ENCODE data around the gene PSEN1.

Gene PSEN1

GRCh38 chr14:73240816-73241480 is 104.6 kb downstream of the PSEN1 start:
- no peak for DNase-seq (ENCODE audit: low spot score)

- no peak for DNase-seq (ENCODE audit: low spot score)
Measured at GRCh38 chr14:73241481-73242165, 105.3 kb downstream of the PSEN1 start.

GRCh38 chr14:73242357-73242901 is 106.1 kb downstream of the PSEN1 start:
- DNase-seq (ENCODE audit: low spot score), result no peak

GRCh38 chr14:73243341-73243740 is 107.0 kb downstream of the PSEN1 start:
- DNase-seq (ENCODE audit: low spot score), result no peak

- DNase-seq (ENCODE audit: low spot score), result no peak
Measured at GRCh38 chr14:73243748-73244147, 107.4 kb downstream of the PSEN1 start.

DNA sequence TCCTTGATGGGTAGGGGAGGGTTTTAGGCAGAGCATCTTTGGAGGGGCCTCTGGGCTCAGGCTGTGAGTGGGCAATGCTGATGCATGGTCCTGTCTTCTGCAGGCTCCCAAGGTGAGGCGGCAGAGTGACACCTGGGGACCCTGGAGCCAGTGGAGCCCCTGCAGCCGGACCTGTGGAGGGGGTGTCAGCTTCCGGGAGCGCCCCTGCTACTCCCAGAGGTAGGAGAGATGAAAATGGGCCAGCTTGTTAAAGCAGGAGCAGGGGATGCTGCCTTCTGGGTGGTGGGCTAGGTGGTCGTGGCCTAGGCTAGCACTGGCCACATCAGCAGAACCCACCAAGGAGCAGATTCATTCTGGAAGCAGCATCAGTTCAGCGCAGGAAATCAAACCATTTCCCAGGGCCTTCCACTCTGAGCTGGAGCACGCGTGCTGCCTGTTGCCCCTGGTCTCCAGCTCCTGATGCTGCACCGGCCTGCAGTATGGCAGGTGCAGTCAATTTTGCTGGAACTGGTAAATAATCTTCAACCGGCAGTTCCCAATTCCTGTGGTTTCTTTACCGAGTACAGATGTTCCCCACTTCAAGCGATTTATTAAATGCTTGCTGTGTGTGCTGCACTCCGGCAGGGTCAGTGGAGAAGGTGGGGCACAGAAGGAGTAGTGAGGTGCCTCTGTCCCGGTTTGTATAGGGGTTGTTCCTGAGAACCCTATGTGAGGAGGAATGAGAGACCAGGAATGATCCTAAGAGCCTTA is 108.4 kb downstream of the PSEN1 start:
- no peak for DNase-seq (ENCODE audit: low spot score)

DNA sequence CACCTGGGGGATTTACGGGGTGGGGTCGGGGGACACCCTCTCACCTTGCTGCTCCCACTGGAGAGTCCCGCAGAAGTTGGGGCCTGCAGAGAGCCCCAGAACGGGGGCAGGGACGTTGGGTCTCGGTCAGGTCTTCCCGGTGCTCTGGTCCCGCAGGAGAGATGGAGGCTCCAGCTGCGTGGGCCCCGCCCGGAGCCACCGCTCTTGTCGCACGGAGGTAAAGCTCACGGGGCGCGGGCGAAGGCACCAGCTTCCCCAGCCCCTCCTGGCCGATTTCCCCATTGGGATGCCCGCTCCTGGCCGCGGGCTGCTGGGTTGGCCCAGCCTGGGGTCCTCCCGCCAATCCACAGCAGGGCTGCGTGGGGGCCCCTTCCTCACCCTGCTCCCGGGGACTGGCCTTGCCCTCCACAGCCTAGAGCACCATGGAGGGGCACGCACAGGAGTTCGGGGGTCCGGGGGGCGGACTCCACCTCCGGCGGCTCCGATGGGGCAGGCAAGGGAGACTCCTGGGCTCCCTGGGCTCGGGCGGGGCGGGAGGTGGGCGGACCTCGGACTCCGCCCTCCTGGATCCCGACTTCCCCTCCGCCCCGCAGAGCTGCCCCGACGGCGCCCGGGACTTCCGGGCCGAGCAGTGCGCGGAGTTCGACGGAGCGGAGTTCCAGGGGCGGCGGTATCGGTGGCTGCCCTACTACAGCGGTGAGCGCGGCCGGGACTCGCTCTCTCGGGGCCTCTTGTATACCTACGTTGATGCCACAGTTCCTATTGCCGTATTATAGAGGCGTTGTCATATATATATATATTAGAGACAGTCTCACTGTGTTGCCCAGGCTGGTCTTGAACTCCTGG is 109.4 kb downstream of the PSEN1 start:
- DNase-seq (ENCODE audit: low spot score), result peak; percentile 21

DNA sequence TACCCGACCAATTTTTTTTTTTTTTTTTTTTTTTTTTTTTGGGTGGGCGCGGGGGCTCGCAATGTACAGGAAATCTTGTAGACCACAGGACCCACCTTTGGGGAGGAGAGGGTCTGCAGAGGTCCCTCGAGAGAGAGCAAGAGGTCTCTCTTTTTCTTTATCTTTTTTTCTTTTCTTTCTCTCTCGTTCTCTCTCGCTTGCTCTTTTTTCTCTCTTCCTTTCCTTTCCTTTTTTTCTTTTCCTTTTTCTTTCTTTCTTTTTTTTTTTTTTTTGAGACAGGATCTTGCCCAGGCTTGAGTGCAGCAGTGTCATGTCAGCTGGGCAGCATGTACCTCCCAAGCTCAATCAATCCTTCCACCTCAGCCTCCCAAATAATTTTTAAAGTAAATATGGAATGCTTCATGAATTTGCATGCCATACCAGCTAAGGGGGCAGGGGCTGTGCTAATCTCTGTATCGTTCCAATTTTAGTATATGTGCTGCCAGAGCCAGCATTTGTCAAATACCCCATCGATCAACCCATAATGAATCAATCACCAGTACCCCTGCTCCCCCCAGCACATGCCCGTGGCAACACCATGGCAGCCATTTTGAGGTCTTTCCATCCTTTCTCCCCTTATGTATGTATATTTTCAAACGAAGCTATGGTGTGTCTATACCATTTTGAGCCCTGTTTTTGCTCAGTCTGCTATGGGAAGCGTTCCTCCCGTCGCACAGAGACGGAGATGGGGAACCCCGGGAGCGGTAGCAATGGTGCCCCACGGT is 110.3 kb downstream of the PSEN1 start:
- DNase-seq (ENCODE audit: low spot score), result no peak

DNA sequence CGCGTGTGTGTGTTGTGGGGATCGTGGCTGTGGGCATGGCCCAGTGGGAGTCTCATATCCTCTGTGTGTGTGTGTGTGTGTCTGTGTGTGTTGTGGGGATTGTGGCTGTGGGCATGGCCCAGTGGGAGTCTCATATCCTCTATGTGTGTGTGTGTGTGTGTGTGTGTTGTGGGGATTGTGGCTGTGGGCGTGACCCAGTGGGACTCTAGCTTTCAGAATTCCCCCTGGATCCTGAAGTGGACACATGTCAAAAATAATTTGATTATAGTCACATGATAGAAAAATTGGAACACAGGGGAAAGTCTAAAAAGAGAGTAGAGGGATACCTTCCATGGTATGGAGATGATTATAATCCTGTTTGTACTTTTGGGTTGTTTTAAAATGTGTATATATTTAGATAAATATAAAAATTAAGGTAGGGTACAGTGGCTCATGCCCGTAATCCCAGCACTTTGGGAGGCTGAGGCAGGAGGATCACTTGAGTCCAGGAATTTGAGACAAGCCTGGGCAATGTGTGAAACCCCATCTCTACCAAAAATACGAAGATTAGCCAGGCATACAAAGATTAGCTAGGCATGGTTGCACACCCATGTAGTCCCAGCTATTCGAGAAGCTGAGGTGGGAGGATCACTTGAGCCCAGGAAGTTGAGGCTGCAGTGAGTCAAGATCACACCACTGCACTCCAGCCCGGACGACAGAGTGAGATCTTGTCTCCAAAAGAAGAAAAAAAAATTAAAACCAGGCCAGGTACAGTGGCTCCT is 112.0 kb downstream of the PSEN1 start:
- DNase-seq (ENCODE audit: low spot score), result no peak

GRCh38 chr14:73249108-73249507 is 112.8 kb downstream of the PSEN1 start:
- DNase-seq (ENCODE audit: low spot score), result no peak

DNA sequence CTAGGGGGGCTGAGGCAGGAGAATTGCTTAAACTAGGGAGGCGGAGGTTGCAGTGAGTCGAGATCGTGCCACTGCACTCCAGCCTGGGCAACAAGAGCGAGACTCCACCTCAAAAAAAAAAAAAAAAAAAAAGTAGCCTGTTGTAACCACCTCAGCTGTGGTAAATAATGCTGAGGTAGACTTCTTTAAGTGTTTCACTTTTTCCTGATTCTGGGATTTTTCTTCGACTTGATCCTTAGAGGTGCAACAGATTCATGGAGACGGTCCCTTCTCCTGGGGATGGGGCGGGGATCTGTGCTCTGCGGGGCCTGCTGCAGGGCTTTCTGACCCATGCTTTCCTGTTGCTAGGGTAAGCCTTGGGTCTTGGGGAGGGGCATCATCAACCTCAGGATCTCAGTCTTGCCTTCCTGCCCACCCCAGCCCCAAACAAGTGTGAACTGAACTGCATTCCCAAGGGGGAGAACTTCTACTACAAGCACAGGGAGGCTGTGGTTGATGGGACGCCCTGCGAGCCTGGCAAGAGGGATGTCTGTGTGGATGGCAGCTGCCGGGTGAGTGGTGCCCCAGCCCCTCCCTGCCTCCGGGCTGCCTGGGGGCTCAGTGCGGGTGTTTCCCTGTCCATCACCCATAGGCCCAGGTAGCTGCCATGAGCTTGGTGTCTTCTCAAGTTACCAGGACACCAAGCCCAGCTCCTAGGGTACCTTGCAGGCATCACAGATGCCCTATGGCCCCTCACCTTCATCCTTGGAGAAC is 113.4 kb downstream of the PSEN1 start:
- no peak for DNase-seq (ENCODE audit: low spot score)

GRCh38 chr14:73250317-73250713 is 114.0 kb downstream of the PSEN1 start:
- DNase-seq (ENCODE audit: low spot score), result no peak

DNA sequence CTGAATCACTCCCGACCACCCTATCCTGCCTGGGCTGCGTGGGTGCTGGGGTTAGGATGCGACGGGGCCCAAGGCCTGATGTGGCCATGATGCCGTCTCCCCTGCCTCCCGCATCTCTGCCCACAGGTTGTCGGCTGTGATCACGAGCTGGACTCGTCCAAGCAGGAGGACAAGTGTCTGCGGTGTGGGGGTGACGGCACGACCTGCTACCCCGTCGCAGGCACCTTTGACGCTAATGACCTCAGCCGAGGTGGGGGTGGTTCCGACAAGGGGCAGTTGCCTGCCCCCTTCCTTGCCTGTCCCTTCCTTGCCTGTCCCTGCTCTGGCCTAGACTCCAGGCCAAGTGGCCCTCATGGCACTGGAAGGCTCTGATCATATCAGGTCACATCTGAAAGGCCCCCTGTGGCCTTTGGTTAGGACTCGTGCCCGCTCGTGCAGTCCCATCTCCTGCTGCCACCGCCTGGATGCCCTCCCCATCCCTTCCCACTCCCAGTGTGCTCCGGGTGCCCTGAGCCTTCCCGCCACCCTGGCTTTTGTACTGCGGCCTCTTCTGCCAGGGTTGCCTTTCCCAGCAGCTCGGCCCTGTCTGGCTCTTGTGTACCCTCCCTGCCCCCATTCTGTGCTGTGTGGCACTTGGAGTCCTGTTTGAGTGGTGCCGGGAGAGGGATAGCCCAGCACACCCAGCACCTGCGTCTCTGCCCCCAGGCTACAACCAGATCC is 114.6 kb downstream of the PSEN1 start:
- DNase-seq (ENCODE audit: low spot score), result no peak

DNA sequence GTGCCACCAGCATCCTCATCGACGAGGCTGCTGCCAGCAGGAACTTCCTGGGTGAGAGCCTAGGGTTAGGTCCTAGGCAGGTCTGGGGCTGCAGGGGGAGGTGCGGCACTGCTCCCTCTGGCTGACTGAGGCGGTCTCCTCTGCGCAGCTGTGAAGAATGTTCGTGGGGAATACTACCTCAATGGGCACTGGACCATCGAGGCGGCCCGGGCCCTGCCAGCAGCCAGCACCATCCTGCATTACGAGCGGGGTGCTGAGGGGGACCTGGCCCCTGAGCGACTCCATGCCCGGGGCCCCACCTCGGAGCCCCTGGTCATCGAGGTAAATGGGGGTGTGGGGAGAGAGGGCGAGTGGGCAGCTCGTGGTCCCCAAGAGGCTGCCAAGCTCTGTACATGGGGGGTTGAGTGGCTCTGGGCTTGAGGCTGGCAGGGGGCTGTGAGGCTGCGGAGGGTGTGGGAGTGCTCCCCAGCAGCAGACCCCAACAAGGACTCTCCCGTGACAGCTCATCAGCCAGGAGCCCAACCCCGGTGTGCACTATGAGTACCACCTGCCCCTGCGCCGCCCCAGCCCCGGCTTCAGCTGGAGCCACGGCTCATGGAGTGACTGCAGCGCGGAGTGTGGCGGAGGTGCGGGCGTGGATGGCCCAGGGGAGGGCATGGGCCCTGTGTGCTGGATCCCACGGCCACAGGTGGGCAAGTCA is 115.4 kb downstream of the PSEN1 start:
- no peak for DNase-seq (ENCODE audit: low spot score)

GRCh38 chr14:73252491-73253322 is 116.4 kb downstream of the PSEN1 start:
- no peak for DNase-seq (ENCODE audit: low spot score)

DNA sequence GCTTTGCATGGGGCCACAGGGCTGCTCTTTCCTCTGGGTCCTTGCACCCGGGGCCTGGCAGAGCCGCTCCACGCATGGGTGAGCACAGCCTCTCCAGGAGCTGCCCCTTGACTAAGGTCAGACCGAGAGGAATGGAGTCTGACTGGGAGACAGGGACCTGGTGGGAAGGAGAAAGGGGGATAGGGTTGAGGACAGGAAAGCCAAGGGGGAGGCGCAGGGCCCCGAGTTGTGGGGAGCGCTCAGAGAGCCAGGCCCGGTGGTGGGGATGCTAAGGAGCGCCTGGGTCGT is 117.0 kb downstream of the PSEN1 start:
- DNase-seq (ENCODE audit: low spot score), result no peak

- DNase-seq (ENCODE audit: low spot score), result no peak
Measured at GRCh38 chr14:73253721-73254120, 117.4 kb downstream of the PSEN1 start.
